ENCODE results near the gene CFAP97.

The CFAP97 gene

DNA sequence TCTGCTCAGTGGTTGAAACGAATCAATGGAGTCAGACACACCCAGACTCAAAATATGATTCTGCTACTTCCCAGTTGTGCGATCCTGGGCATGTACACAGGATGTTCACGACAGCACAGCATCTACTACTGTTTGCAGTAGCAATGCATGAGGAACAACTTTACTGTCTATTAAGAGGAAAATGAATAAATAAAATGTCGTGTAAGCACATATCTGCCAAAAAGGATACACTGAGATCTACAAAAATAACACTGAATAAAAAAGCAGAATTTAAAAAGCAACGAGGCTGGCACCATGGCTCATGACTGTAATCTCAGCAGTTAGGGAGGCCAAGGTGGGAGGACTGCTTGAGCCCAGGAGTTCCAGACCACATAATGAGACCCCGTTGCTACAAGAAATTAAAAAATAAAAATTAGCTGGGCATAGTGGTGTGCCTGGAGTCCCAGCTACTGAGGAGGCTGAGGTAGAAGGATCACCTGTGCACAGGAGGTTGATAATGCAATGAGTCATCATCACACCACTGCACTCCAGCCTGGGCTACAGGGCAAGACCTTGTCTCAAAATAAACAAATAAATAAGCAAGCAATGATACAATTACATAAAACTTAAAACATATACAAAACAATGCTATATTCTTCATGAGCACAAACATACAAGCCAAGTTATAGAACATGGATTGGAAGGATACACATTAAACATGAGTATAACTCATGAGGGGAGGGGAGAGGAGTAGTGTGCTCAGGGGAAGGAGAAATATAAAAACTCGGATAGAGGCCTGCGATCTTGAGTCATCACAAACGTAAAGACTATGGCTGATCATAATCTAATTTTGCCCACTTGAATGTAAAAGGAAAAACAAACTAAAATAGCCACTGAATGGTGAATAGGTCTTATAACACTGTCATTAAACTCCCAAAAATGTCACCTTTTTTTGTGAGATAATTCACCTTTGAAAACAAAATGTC lies 8.6 kb downstream of the CFAP97 start:
- no peak for DNase-seq

DNA sequence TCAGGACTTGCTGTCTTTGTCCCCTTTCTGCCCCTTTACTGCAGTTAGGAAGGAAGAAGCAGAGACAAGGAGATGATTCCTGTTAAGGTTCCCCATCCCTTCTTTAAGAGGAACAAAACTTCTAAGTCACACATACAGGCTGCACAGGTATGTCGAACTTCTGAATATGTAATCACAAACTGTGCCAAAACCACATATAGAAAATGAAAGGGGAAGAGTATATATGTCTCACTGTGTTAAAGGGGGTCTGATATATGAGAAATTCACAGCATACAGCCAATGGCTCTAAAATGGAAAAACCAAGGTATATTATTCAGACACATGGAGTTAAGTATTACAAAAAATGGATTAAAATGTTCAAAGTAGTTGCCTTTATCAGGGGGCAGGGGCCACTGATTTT lies 11.7 kb downstream of the CFAP97 start:
- no peak for DNase-seq

DNA sequence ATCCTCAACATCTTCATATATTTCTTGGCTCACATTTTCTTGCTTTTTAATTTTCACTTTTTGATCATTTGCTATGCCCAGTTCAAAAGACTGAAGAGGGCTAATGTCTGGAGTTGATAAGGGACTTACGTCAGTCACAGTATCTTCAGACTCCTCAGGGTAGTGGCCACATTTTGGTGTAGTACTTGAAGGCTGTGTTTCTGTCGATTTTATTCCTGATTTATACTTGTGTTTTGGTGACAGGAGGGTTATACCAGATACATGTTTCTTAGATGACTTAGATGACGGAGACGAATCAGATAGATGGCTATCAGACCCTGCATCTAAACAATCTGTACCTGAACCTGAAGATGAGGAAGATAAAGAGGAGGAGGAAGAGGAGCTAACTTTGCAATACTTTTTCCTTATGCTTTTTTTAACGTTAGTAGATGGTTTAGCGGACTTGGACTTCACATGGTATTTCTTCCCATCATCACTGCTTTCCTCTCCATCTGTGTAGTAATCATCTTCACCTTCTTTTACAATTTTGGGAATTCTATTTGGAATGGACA lies 13.4 kb downstream of the CFAP97 start:
- no peak for DNase-seq

DNA sequence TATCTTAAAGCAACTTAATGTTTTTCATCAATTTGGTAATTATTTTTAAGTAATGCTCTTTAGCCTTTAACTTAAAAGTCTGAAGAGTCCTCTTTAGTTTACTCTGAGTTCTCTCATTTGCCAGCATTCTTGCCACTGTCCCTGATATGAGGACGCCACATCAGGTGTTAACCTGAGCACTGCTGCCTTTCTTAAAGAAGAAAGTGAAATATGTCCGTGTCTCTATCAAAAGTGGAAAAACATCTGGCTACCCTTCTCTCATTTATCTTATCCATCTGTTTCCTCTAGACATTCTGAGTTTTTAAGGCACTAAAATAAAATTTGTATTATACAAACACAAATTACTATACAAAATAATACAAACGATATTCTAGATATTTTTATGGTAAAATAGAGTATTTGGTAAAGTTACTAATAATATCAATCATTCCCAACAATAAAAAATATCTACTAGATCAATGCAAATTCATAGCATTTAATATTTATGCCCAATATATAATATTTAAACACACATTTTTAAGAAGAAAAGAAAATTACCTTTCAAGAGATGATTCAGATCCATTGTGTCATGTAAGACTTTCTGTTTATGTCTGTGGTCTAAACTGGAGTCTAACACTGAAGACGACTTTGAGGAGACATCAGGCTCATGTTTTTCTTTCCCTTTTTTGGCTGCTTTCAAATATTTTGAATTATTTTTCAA lies 14.0 kb downstream of the CFAP97 start:
- DNase-seq = no peak

DNA sequence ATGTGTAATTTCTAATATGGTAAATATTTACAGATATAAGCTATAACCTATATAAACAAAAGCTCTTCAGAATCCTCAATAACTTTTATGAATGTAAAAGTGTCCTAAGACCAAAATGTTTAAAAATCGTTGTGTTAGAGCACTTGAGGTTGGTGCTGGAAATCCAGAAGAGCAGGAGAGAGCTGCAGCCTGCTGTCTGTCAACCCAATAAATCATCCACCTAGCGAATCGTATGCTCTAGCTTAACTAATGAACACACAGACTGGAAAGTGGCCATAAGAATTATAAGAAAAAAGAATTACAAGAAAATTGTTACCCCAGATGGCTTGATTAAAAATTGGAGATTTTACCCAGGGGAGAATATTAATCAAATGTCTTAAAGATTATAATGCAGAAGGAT lies 17.0 kb downstream of the CFAP97 start:
- DNase-seq = no peak

DNA sequence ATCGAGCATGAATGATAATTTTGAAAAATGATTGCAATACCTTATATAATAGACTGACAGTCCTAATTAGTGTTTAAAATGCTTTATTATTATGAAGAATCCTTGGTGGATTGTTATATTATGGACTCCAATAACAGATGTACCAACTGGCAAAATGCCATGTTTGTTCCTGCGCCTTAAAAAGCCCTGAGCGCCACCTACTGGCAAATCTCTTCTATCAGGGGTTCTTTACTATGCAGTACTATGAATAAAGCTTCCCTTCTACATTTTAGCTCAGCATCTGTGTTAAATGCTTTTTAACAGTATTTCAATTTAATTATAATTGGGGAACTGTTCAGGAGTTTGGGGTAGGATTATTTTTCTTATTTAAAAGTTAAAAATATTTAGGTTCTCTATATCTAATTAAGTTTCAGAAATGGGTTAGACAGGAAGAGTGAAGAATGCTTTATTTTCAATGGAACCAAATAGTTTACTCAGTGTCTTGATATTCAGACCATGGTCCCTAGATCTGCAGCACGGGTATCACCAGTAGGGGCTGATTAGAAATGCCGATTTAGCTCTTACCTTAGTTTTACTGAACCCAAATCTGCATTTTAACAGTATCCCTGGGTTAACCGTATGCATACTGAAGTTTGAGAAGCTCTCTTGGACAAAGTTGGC lies 20.0 kb downstream of the CFAP97 start:
- DNase-seq = peak; percentile 77

DNA sequence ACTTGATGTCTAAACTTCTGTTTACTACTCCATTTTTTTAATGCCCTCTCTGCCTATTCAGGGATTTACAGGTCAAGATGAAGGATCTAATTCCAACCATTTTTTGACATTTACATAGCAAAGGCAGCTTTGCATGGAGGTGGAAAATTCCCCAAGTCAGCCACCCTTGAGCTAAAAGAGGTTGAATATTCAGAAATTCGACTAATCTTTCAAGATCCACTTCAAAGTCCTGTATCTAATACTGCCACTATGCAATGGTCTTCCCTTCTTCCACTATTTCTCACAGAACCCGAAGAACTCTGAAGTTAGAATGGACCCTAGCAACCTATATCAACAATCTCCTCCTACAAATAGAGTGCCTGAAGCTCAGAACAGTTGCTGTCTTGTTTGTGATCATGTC lies 21.6 kb downstream of the CFAP97 start:
- DNase-seq = no peak

DNA sequence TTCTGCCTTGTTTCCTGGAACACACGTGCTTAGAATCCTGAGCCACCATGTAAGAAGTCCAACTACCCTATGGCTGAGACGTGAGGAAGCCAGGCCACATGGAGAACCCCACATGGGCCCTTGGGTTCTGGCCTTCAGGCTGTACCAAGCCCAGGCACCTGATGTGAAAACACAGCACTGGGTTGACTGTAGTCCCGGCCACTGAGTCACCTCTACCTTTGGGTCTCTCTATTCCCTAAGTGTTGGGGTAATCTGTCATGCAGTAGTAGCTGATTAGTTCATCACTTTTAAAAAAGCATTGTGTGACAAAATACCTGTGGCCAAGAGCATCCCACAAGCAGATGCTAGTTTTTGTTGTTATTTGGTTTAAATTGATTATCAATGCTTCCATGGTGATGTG lies 24.3 kb downstream of the CFAP97 start:
- DNase-seq = no peak

DNA sequence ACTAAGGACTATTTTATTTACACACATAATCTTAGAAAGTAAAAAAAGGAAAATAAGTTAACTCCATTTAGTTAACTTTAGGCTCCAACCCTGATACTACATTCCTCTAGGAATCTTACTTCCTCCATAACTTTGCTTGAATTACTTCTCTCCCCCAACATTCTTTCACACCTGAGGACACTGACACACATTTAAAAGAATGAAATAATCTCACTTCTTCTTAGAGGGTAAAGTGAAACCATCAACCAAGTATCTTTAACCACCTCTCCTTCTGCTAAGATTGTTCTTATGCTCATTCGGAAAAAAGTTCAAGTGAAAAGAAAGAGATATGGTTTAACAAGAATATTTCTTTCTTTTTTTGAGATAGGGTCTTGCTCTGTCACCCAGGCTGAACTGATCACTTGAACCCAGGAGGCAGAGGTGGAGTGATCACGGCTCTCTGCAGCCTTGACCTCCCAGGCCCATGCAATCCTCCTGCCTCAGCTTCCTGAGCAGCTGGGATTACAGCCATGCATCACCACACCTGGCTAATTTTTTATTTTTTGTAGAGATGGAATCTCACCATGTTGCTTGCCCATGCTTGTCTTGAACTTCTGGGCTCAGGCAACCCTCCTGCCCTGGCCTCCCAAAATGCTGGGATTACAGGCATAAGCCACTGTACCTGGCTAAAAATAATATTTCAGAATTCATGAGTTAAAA lies 32.3 kb downstream of the CFAP97 start:
- DNase-seq = no peak

DNA sequence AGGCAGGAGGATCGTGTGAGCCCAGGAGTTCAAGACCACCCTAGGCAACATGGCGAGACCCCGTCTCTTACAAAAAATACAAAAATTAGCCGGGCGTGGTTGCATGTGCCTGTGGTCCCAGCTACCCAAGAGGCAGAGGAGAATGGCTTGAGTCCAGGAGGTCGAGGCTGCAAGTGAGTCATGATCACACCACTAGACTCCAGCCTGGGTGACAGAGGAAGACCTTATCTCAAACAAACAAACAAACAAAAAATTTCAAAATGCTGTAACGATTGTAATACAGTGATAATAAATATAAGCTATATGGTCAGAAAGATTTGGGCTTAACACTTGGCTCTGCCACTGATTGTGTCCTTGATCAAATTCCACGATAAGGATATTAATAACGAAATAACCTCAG lies 36.6 kb downstream of the CFAP97 start:
- DNase-seq = no peak

DNA sequence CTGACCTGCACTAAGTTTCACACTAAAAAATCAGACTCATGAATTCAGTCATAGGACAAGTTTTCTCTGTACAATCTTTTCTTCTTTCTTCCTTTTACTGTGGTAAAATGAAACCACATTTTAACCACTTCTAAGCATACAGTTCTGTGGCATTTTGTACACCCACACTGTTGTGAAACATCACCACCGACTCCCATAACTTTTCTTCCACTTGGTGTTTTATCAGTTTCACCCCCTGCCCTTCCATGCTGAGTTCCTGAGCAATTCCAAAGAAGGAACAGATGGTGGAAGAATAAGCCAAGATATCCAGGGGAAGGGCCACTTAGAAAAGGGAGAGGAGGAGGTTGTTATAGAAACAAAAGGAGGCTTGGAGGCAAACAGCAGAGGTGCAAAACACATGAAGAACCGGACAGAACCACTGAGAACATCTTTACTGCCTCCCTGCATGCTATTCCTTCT lies 38.2 kb downstream of the CFAP97 start:
- DNase-seq = no peak

DNA sequence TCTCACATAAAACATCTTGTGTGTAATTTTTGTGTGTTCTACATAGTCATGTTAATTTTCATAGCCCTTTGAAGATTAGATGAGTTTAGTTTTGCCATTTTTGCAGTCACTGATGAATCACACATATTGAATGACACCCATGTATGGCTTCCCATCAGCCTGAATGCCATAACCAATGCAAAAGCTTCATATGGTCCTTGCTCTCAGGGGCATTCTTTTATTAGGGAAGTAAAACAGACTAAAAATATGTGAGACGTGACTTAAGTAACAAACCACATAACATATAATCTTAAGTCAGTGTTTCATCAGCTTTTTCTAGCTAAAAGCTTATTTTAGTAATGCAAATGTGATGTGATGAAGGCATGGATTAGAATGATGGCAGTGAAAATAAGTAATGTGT lies 52.5 kb downstream of the CFAP97 start:
- DNase-seq = no peak

DNA sequence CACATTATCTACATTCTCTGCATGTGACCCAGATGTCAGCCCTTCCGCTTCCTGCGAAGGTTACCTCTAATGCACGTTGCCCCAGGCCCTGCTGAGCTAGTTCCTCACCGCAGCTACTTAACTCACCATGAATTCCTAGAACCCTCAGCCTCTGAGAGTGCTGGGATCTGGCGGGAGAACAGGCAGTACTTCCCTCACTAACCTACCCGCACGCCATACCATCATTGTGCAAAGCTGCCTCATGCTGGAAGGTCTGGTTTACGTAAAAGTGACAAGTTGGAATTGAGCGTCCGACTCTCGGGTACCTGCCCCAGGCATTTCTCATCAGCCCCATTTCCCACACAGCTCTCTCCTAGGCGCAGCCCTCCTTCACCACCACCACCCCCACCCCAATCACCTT lies 54.4 kb downstream of the CFAP97 start:
- no peak for DNase-seq

DNA sequence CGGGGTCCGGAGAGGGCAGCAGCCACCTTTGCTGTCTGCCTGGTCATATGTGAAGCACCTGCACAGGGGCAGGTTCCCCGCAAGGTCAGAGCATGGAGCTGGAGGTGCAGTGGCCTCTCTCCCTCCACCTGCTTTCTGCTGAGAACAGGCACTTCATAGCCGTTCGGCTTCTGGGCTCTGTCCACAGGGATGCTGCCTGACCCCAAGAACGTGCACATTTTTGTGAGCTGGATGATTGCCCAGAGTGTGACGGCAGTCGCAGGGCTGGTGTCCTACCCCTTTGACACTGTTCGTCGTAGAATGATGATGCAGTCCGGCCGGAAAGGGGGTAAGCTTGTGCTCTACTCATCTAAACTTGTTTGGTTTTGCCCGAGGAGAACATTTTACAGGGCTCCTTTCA lies 58.2 kb downstream of the CFAP97 start:
- no peak for DNase-seq

DNA sequence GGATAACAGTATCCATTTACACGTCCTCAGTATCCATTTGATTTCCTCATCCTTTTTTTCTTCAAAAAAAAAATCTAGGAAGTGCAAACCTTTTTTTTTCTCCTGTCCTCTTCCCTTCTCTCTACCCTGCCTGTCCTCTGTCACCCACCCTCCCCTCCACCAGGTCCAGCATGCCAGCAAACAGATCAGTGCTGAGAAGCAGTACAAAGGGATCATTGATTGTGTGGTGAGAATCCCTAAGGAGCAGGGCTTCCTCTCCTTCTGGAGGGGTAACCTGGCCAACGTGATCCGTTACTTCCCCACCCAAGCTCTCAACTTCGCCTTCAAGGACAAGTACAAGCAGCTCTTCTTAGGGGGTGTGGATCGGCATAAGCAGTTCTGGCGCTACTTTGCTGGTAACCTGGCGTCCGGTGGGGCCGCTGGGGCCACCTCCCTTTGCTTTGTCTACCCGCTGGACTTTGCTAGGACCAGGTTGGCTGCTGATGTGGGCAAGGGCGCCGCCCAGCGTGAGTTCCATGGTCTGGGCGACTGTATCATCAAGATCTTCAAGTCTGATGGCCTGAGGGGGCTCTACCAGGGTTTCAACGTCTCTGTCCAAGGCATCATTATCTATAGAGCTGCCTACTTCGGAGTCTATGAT lies 59.1 kb downstream of the CFAP97 start:
- no peak for DNase-seq

DNA sequence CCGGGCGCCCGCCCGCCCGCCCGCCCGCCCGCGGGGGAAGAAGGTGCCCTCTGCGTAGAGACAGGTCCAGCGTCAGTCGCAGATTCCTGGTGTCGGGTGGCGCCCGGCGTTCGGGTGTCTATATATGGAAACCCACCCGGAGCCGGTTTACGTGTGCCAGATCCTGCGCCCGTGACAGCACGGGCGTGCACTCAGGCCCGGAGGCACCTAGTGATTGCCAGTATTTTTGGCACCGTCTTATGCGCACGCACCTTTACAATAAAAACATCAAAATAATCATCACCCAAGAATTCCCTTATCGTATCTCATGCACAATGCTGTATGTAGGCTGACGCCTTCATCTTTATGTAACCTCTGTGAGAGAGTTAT lies 60.2 kb downstream of the CFAP97 start:
- peak; percentile 19 for DNase-seq

DNA sequence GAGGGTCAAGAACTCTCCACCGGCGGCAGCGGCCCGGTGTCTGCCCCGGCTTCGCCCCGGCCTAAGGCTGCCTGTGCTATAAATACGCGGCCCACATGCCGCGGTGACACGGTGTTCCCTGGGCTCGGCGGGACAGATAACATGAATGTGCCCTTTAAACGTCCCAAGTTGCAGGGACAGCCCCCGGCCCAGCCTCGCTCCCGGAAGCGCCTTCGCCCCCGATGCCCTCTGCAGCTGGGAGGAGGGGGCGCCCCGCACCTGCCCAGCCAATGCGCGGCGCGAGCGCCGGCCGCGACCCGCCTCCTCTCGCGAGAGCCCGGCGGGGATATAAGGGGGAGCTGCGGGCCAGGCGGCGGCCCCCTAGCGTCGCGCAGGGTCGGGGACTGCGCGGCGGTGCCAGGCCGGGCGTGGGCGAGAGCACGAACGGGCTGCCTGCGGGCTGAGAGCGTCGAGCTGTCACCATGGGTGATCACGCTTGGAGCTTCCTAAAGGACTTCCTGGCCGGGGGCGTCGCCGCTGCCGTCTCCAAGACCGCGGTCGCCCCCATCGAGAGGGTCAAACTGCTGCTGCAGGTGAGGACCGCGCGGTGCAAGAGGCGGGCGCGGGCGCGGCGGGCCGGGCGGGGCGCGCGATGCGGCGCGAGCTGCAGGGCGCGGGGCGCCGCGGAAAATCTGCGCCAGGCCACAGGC lies 60.7 kb downstream of the CFAP97 start, which contains the start of gene SLC25A4:
Gene SLC25A4 (plus strand): TSS at position 355 of the 689 bp plus-strand sequence. CDS start 107 bp downstream, at position 462.
- DNase-seq = peak; percentile 78

DNA sequence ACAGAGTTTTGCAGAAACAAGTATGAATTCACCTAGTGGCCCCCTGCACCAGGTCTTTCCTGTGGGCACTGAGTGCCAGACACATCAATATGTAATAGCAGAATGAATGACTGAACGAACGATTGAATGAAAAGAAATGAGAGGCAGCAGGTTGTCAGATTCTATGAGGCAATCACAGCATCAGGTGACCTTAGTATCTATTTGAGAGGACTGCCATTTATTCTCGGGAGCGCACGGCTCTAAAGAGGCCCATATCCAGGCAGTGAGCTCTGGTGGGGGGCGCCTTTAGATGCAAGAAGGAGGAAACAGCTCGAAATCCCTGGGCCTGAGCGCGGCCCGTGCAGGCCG lies 61.3 kb downstream of the CFAP97 start:
- DNase-seq = peak; percentile 5

DNA sequence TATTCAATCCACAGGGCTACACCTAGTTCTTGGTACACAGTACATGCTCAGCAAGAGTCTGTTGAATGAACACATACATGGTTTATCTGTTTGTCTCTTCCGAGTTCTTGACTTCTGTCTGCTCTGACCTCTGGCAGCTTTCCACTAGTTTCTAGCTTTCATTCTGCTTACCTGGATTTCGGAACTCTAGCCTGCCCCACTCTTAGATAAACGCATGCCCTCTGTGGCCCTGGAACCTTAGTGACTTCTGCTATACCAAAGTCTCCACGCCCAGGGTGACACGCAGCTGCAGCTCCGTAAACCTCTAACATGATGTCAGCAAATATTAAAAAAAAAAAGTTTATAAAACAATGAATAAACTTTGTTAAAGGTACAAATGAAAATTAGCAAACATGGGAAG lies 62.0 kb downstream of the CFAP97 start:
- DNase-seq = no peak

DNA sequence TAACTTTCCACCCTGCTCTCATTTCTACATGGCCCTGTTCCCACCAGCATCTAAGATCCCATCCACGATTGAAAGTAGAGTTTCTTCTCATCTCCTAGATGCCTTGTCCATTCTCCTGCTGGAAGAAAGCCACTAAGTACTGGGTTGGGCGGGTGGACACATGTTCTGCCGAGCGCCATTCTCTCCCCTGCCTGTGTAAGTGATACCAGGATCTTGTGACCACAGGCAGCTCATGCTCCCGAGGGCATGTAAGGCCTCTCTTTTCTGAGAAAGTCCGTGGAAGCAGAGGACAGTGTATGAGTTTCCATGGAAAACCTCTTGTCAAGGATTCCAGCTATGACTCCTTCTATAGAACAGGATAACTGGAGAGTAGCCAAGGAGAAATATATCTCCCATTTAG lies 64.1 kb downstream of the CFAP97 start:
- no peak for DNase-seq

DNA sequence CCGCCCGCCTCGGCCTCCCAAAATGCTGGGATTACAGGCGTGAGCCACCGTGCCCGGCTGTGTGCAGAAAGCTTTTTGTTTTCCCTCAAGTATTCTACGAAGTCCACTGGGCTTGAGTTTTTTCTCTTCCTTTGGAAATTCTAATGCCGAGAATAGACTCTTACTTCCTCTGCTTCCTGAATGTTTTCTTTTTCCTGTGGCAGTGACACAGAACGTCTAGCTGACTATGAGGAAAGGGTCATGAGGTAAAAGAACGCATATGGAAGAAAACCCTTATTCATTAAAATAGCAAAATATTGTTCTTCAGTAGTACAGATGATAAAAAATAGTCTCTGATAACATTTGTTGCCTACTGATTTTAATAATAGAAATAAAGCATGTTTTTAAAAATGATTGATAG lies 65.6 kb downstream of the CFAP97 start:
- no peak for DNase-seq

Data from activated CD4-positive, alpha-beta T cell treated with anti-CD3 and anti-CD28 coated beads, Interleukin-2, amount 50 U/mL, for 1 hour (primary cell).